ENCODE data around the gene FUNDC2.

GRCh38 chrX:154991039-154991438 lies 35.6 kb upstream of the FUNDC2 start:
- TF ChIP-seq POLR2A (IDR thresholded peaks at IDR 0.05; ENCODE audit: low read length) (no peak), GATA1 (IDR thresholded peaks at IDR 0.05; ENCODE audit: low read depth, low read length) (no peak)
